NT2/D1 (cell line): ENCODE measurements around the gene PALS2.

Experiments used
- SUZ12 ChIP-seq: IDR thresholded peaks from 2 replicates; pipeline ENCODE4 v1.6.1; 2011; ENCODE audit not compliant: insufficient read length, insufficient read depth; ENCODE audit errors: extremely low read depth
- YY1 ChIP-seq: IDR thresholded peaks from 2 replicates; pipeline ENCODE4 v1.6.1; 2011; ENCODE audit not compliant: insufficient read length, insufficient read depth
- ZNF274 ChIP-seq: IDR thresholded peaks from 2 replicates; pipeline ENCODE4 v1.6.1; 2011; ENCODE audit warnings: mild to moderate bottlenecking, low read depth, low read length

DNA sequence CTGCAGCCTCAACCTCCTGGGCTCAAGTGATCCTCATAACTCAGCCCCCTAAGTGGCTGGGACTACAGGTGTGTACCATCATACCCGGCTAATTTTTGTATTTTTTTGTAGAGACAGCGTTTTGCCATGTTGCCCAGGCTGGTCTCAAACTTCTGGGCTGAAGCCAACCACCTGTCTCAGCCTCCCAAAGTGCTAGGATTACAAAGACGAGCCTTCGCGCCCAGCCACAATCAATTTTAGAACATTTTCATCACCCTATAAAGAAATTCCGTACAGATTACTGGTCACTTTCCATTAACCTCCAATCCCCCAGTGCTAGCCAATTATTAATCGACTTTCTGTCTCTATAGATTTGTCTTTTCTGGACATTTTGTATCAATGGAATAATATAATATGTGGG lies 32.3 kb upstream of the PALS2 start:
- TF ChIP-seq ZNF274 (no peak), SUZ12 (no peak), YY1 (no peak)
